ENCODE data around the gene NEDD9. TPM values are rescaled to one million over a fixed set of nuclear protein-coding genes. Genes with fewer than 3 reads are reported as not detected.
A peak's percentile ranks its signal among the peaks of the same experiment; 100 is the strongest.

Gene NEDD9
- total and polyA plus RNA-seq, 2 of the 13 experiments (the other 11 are each of a cell fraction or from before 2014, with no cell fraction given), result 27.1 to 389 TPM

DNA sequence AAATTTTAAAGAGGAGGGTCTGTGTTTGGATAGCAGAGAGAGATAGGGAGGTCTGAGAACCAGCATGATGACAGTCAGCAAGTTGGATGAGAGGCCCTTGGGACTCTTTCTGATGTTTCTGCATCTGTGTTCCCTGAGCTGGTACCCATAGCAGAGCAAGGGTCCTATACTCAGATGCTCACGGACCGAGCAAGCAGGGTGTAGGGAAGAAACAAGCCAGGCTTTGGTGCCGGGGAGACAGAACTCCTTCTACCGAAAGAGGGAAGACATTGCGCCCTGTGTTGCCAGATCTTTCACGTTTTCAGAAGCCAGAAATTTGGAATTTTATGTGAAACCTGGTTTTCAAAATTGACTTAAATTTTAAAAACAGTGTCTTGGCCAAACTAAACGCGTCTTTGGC lies 34.6 kb downstream of the NEDD9 start:
- in situ Hi-C loops (cut with HindIII; ENCODE audit: extremely low pct_ligation_motif_present, low pct_unique_long_range_greater_than_20kb), result no loop called here
- FAIRE-seq (no peak), DNase-seq (ENCODE audit: low spot score) (no peak), ATAC-seq (no peak)
- BruUV-seq (replicated peaks), result no TSS peak
- H3K9me3 ChIP-seq (ENCODE audit: low read length), result no peaks in the 10 kb centered on the region
- no peak overlapping the region for H3K9ac ChIP-seq (ENCODE audit: insufficient read depth, low read depth, low read length)
- intact Hi-C loops (cut with micrococcal nuclease; ENCODE audit: unreplicated experiment), result no loop called here
- no peak overlapping the region for H3K4me3 ChIP-seq (replicated peaks in 1 of 3; ENCODE audit: insufficient read depth in 1 of 3, low read depth in 2 of 3, low read length in 3 of 3)
- no peak overlapping the region for H3K4me2 ChIP-seq (ENCODE audit: low read depth, low read length)
- no peak overlapping the region for H2AFZ ChIP-seq (ENCODE audit: low read length)
- 95% methylated on average over 8 of the region's 8 CpGs for WGBS (ENCODE audit: low lambda C conversion rate)
- no peaks in the 10 kb centered on the region for H3K27me3 ChIP-seq (ENCODE audit: control insufficient read depth in 1 of 2, insufficient read depth in 2 of 2, low read length in 2 of 2)
- H3K4me1 ChIP-seq (ENCODE audit: insufficient read depth, low read length), result peaks cover 76% of the 10 kb centered on the region
- peaks cover 89% of the 10 kb centered on the region for H4K20me1 ChIP-seq (ENCODE audit: insufficient read depth, low read length)
- H3K27ac ChIP-seq (ENCODE audit: extremely low read length, insufficient read depth, low read length), result peak overlapping the region; percentile 41
- ChIA-PET POLR2A (interaction anchor here (0.6 kb wide), 1 partner anchor 23 kb away, joined by 3 read pairs; no protein-coding TSS in a partner anchor), CTCF (ENCODE audit: low intra/inter-chr PET ratio, low total read pairs) (no interaction called here)
- H3K79me2 ChIP-seq (ENCODE audit: insufficient read depth, low read length), result peaks cover 83% of the 10 kb centered on the region
- TF ChIP-seq SMC3 (IDR thresholded peaks at IDR 0.05; ENCODE audit: low read length) (no peak), RBM22 (optimal IDR thresholded peaks at IDR 0.05; ENCODE audit: low read length) (peak; percentile 91), POLR2AphosphoS2 (IDR thresholded peaks at IDR 0.05; ENCODE audit: low read depth, low read length) (0 out of 2 replicates have a peak, but pooled peaks have one; percentile 5), POLR2AphosphoS5 (IDR thresholded peaks at IDR 0.05; ENCODE audit: low read depth, low read length) (peak; percentile 44; the same call in 1 of the 2 replicates), POLR2G (IDR thresholded peaks at IDR 0.05; ENCODE audit: low read depth, low read length) (peak; percentile 54; the same call in 1 of the 2 replicates), ZNF333 (CRISPR knock-in tag; IDR thresholded peaks at IDR 0.05; ENCODE audit: borderline replicate concordance) (no peak), ZNF792 (CRISPR knock-in tag; IDR thresholded peaks at IDR 0.05) (peak; percentile 11; the same call in 1 of the 2 replicates), SNAPC2 (CRISPR knock-in tag; IDR thresholded peaks at IDR 0.05) (0 out of 2 replicates have a peak, but pooled peaks have one; percentile 25), KDM2A (CRISPR knock-in tag; IDR thresholded peaks at IDR 0.05; ENCODE audit: borderline replicate concordance, low read depth) (0 out of 2 replicates have a peak, but pooled peaks have one; percentile 4), SALL1 (CRISPR knock-in tag; IDR thresholded peaks at IDR 0.05) (no peak)
- peaks cover 35 to 88% of the 10 kb centered on the region in 2 experiments for H3K36me3 ChIP-seq (replicated peaks in 1 of 2; ENCODE audit: control insufficient read depth in 1 of 2, insufficient read depth in 2 of 2, low read length in 2 of 2)

DNA sequence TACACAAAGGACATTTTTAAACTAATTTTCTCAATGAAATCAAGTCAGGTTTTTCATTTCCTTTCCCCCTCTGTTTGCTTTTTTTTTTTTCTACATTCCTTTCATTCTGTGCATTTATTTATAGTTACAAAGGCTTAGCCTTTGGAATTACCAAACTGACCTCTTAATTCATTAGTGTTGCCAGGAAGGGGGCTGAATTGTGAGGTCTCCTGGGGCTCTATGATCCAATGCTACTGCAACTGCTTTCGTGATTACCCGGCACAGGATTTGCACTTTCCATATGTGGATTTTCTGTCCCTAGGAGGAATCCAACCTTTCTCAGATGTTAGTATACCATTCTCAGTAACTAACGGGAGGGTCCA lies 35.3 kb downstream of the NEDD9 start:
- TSS peak; percentile 7 for BruUV-seq (replicated peaks)
- ATAC-seq (no peak), DNase-seq (ENCODE audit: low spot score) (no peak), FAIRE-seq (no peak)
- Histone ChIP-seq H3K4me1 (ENCODE audit: insufficient read depth, low read length) (peaks cover 69% of the 10 kb centered on the region), H3K4me2 (ENCODE audit: low read depth, low read length) (no peak overlapping the region), H3K36me3 (replicated peaks in 1 of 2; ENCODE audit: control insufficient read depth in 1 of 2, insufficient read depth in 2 of 2, low read length in 2 of 2) (peaks cover 36 to 86% of the 10 kb centered on the region in 2 experiments), H4K20me1 (ENCODE audit: insufficient read depth, low read length) (peaks cover 87% of the 10 kb centered on the region), H3K79me2 (ENCODE audit: insufficient read depth, low read length) (peaks cover 76% of the 10 kb centered on the region), H3K9ac (ENCODE audit: insufficient read depth, low read depth, low read length) (peak overlapping the region; percentile 18; the same call in 1 of the 2 replicates), H3K9me3 (ENCODE audit: low read length) (no peaks in the 10 kb centered on the region), H2AFZ (ENCODE audit: low read length) (no peak overlapping the region), H3K27ac (ENCODE audit: extremely low read length, insufficient read depth, low read length) (peak overlapping the region; percentile 41), H3K4me3 (replicated peaks in 1 of 3; ENCODE audit: insufficient read depth in 1 of 3, low read depth in 2 of 3, low read length in 3 of 3) (no peak overlapping the region), H3K27me3 (ENCODE audit: control insufficient read depth in 1 of 2, insufficient read depth in 2 of 2, low read length in 2 of 2) (no peaks in the 10 kb centered on the region)
- intact Hi-C loops (cut with micrococcal nuclease; ENCODE audit: unreplicated experiment), result no loop called here
- in situ Hi-C loops (cut with HindIII; ENCODE audit: extremely low pct_ligation_motif_present, low pct_unique_long_range_greater_than_20kb), result no loop called here
- WGBS (ENCODE audit: low lambda C conversion rate), result 95% methylated on average over 3 of the region's 3 CpGs
- POLR2A ChIA-PET, result interaction anchor here (0.6 kb wide), 1 partner anchor 23 kb away, joined by 3 read pairs; no protein-coding TSS in a partner anchor
- CTCF ChIA-PET (ENCODE audit: low intra/inter-chr PET ratio, low total read pairs), result no interaction called here
- TF ChIP-seq ZSCAN29 (CRISPR knock-in tag; conservative IDR thresholded peaks at IDR 0.05), result 0 out of 2 replicates have a peak, but pooled peaks have one; percentile 23
- TF ChIP-seq, protein P1, sequence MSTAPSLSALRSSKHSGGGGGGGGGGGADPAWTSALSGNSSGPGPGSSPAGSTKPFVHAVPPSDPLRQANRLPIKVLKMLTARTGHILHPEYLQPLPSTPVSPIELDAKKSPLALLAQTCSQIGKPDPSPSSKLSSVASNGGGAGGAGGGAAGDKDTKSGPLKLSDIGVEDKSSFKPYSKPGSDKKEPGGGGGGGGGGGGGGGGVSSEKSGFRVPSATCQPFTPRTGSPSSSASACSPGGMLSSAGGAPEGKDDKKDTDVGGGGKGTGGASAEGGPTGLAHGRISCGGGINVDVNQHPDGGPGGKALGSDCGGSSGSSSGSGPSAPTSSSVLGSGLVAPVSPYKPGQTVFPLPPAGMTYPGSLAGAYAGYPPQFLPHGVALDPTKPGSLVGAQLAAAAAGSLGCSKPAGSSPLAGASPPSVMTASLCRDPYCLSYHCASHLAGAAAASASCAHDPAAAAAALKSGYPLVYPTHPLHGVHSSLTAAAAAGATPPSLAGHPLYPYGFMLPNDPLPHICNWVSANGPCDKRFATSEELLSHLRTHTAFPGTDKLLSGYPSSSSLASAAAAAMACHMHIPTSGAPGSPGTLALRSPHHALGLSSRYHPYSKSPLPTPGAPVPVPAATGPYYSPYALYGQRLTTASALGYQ (CRISPR knock-in tag; IDR thresholded peaks at IDR 0.05), result no peak
- TF ChIP-seq AHR (CRISPR knock-in tag; IDR thresholded peaks at IDR 0.05), result no peak
- TF ChIP-seq BRD4 (CRISPR knock-in tag; IDR thresholded peaks at IDR 0.05), result no peak
- TF ChIP-seq, protein P2, sequence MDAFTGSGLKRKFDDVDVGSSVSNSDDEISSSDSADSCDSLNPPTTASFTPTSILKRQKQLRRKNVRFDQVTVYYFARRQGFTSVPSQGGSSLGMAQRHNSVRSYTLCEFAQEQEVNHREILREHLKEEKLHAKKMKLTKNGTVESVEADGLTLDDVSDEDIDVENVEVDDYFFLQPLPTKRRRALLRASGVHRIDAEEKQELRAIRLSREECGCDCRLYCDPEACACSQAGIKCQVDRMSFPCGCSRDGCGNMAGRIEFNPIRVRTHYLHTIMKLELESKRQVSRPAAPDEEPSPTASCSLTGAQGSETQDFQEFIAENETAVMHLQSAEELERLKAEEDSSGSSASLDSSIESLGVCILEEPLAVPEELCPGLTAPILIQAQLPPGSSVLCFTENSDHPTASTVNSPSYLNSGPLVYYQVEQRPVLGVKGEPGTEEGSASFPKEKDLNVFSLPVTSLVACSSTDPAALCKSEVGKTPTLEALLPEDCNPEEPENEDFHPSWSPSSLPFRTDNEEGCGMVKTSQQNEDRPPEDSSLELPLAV (CRISPR knock-in tag; conservative IDR thresholded peaks at IDR 0.05; ENCODE audit: low read depth), result no peak
- TF ChIP-seq THAP11 (CRISPR knock-in tag; IDR thresholded peaks at IDR 0.05), result 0 out of 2 replicates have a peak, but pooled peaks have one; percentile 12

Measured in HepG2 (cell line).